Measurements from ENCODE around the gene SEC14L6.

- TF ChIP-seq CTCF (IDR thresholded peaks at IDR 0.05; ENCODE audit: insufficient read depth, low read length, poor library complexity, severe bottlenecking) (no peak), EZH2phosphoT487 (conservative IDR thresholded peaks at IDR 0.05; ENCODE audit: low read length) (no peak)
Observed at GRCh38 chr22:30523646-30524489, 22.7 kb downstream of the SEC14L6 start.
